Right renal pelvis (tissue), 4 donors: ENCODE data around the gene KRT32. TPM values are rescaled to one million over a fixed set of nuclear protein-coding genes. Genes with fewer than 3 reads are reported as not detected.

Experiments
- DNase-seq, 4 donors: peaks; one replicate each; pipeline ENCODE4 v3.0.0-alpha.2; 2013; ENCODE audit warnings: low read depth in 4 of 4, low spot score in 3 of 4, missing footprints in 1 of 4
- polyA plus RNA-seq, 4 donors: library from polyadenylated mRNA; unstranded; fragments of 120-200 nt; gene quantifications; one replicate each; pipeline ENCODE4 v1.2.1, GENCODE V29; 2013; ENCODE audit not compliant: insufficient read length in 4 of 4

Gene KRT32
- polyA plus RNA-seq, 4 donors: not detected

GRCh38 chr17:41468346-41468745 lies 1.2 kb upstream of the KRT32 start:
- DNase-seq: no peak

- DNase-seq: no peak
Observed at GRCh38 chr17:41467561-41467960, 375 bp upstream of the KRT32 start.

- DNase-seq: no peak
Observed at GRCh38 chr17:41464682-41465081, 2.5 kb downstream of the KRT32 start.

- no peak for DNase-seq
Observed at GRCh38 chr17:41464173-41464572, 3.0 kb downstream of the KRT32 start.

- DNase-seq: no peak
Observed at GRCh38 chr17:41463746-41464145, 3.4 kb downstream of the KRT32 start.

GRCh38 chr17:41462705-41463104 lies 4.5 kb downstream of the KRT32 start:
- DNase-seq: no peak

DNA sequence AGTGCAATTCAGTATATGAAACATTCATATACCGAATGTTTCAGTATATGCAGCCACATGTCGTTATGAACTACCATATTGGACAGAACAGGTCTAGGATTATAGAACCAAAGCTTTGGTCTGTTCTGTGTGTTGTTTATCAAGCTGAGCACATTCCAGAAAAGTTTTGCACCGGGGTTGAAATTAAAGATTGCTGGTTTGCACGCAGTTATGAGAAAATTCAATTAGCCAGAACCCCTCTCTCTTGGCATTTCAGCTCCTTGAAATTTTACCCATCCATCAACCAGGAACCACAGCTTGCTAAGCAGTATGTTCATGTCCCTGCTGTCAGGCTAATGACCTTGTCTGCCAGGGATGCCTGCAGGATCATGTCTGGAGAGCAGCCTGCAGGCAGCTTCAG lies 9.5 kb downstream of the KRT32 start:
- DNase-seq: no peak

DNA sequence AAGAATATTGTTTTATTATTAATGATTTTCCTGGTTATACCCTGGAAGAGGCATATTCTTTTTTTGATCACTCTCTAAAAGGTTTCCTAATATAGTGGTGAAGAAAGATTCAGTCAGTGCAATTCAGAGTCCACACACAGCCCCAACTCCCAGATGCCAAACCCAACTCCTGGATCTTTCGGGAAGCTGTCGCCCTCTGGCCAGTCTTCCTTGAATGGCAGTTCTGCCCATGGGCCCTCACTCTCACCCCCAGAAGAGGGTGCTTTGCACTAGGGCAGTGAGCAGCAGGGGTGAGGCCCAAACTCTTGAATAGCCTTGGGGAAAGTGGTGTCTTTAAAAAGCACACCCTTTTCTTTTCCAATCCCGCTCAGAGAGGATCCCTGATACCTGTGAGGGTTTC lies 11.0 kb downstream of the KRT32 start:
- no peak for DNase-seq

GRCh38 chr17:41455236-41455635 lies 11.9 kb downstream of the KRT32 start:
- no peak for DNase-seq

DNA sequence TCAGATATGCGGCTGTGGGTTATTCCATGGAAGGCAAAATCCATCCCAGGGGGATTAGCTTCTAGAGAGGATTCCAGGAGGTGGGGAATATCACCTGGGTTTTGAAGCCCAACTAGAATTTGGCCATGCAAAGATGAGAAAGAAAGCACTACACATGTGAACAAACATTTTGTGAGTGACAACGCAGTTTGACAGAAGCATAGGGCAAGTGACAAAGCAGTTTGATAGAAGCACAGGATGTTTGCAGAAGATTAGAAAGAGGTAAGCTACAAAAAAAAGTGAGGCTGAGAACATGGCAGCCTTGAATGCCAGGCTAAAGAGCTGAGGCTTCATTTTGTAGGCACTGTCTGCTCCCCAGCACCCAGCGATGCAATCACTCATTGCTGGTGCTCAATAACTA lies 14.1 kb downstream of the KRT32 start:
- no peak for DNase-seq

DNA sequence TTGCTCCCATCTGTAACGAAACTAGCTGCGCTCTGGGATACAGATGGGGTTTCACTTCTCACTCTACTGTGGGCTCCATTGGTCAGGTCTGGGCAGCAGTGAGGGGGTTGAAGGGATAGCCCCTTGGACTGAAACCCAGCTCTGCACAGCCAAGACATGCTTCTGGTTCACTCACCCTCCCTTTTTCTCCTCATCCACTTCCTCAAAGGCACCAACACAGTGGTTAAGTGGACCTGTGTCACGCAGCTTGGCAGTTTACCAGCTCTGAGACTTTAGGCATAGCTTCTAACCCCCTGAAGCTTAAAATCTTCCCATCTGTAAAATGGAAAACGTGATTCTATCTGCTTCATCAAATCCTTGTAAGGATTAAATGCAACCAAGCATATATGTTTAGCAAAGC lies 14.9 kb downstream of the KRT32 start:
- no peak for DNase-seq

DNA sequence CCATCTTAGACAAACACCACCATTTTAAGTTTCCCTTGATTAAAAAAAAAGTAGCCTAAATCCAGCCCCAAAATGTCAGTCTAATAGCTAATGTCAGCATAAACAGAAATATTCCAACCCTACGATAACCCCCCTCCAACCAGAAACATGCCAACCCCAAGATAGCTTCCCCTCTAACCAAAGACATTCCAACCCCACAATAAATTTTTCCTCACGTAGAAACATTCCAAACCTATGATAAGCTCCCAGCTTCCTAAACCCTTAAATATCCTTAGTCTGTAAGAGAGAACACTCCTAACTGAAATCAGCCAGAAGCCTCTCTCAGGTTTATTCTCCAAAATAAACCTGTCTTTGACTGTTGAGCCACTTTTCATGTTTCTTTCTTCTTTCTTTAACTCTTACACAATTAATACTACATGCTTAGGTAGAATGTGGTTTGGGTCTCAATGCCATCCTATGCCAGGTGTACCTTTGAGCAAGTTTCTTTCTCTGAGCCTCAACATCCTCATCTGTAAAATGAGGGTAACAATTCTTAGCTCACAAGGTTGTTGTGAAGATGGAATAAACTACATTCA lies 15.9 kb downstream of the KRT32 start:
- DNase-seq: no peak

GRCh38 chr17:41449008-41449407 lies 18.2 kb downstream of the KRT32 start:
- no peak for DNase-seq

GRCh38 chr17:41448506-41448905 lies 18.7 kb downstream of the KRT32 start:
- DNase-seq: no peak

GRCh38 chr17:41446806-41447205 lies 20.4 kb downstream of the KRT32 start:
- no peak for DNase-seq

DNA sequence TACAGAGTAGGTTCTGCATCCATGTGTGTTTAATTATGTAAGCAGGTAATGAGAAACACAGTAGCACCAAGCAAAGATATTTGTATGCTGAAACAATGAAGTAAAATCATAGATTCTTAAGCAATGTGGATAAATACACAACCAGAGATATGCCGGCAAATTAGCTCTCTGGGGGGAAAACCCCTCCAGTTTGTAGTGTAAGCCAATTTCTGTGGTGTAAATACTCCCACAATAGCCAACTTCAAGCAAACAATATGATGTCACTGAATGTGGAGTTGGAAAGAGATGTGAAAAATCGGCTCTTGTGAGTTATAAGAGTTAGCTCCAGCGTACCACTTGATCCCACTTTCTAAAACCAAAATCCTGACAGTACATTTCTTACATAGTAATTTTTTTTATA lies 22.5 kb downstream of the KRT32 start:
- no peak for DNase-seq

- DNase-seq: no peak
Observed at GRCh38 chr17:41444186-41444585, 23.0 kb downstream of the KRT32 start.

DNA sequence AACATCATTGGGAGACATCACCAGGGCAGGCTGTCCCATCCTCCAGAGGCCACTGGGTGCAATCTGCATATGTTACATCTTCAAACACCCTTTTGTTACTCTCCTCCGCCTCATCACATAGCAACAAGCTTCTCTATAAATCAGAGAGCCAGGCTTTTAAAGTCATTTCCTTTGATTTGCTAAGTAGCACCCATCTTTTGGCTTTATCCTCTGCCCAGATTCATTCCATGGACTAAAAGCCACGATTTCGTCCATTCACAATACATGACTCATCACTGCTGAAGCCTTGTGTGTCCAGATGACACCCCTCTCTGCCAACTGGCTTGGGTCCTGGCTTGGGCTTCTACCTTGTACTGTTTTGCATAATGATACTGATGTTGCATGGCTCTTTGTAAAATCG lies 24.4 kb downstream of the KRT32 start:
- DNase-seq: no peak

DNA sequence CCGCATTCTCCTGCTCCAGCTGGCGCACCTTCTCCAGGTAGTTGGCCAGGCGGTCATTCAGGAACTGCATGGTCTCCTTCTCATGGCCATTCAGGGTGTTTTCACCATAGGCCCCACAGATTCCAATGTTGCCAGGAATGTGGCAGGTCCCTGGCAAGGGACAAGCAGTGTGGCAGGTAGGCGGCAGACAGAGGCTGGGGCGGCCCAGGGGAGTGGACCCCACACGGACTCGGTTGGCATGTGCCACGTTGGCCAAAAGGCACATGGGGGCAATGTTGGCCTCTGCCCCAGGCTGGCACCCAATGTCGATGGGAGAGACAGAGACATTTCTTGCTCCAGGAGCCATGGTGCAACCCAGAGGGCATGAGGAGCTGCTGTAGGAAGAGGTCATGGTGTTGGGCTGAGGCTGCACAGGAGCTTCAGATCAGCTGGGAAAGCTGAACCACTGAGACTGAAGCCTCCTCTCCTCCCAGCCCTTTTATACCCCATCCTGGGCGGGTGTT lies 26.6 kb downstream of the KRT32 start, which contains the start of gene KRT38:
KRT38 (minus strand) TSS at position 453 of the 503 bp plus-strand sequence; CDS start at position 391, 62 bp downstream.
- DNase-seq: no peak

GRCh38 chr17:41439375-41439774 lies 27.8 kb downstream of the KRT32 start:
- no peak for DNase-seq

DNA sequence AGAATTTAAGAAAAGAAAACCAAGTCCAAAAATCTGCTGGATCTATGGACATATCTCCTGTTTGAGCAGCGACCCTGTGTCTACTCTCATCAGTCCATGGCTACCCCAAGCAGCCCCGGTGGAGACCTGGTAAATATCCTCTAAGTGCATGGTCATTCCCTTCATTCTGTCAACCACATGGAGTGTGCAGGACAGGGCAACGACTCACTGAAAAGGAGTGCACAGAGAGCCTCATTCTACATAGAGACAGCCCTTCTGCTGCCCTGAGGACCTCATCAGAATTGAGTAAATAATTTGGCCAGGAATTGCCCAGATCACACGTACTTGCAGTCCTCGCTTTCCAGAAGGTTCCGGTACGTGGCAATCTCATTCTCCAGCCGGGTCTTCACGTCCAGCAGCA lies 29.4 kb downstream of the KRT32 start:
- no peak for DNase-seq

GRCh38 chr17:41437254-41437653 lies 29.9 kb downstream of the KRT32 start:
- DNase-seq: no peak

- DNase-seq: no peak
Observed at GRCh38 chr17:41434415-41434814, 32.8 kb downstream of the KRT32 start.
